NCI-H526 (cell line): Measurements from ENCODE around the gene FAM228A.

Source experiments
- DNase-seq, 2 experiments: peaks; one replicate each; lab custom pipeline; 2025; lab: John Stamatoyannopoulos, UW

The FAM228A gene

GRCh38 chr2:24225499-24226242, 50.8 kb downstream of the FAM228A start:
- DNase-seq: no peak

- DNase-seq: peak in 1 of 2 experiments; percentile 52
These were observed 53.6 kb downstream of the FAM228A start for GRCh38 chr2:24228470-24228869.

GRCh38 chr2:24231461-24231881, 56.6 kb downstream of the FAM228A start:
- DNase-seq: no peak

GRCh38 chr2:24233321-24233720, 58.5 kb downstream of the FAM228A start:
- no peak for DNase-seq

- DNase-seq: peak in 1 of 2 experiments; percentile 6
These were observed 62.5 kb downstream of the FAM228A start for GRCh38 chr2:24237313-24237712.

GRCh38 chr2:24238158-24238557, 63.3 kb downstream of the FAM228A start:
- DNase-seq: no peak

GRCh38 chr2:24239553-24239952, 64.7 kb downstream of the FAM228A start:
- DNase-seq: no peak
